H1 (cell line): ENCODE data around the gene VASP. TPM values are rescaled to one million over a fixed set of nuclear protein-coding genes. Genes with fewer than 3 reads are reported as not detected.

Source experiments
- CTCF ChIA-PET: fragments of 300-600 bp; sonication (Branson Sonifier 250); formaldehyde crosslinking; loops from one replicate; lab custom pipeline; 2021; ENCODE audit not compliant: partially characterized antibody; lab: Charles Lee
- POLR2A ChIA-PET: fragments of 300-600 bp; sonication (Branson Sonifier 250); formaldehyde crosslinking; loops from one replicate; lab custom pipeline; 2021; ENCODE audit warnings: inconsistent platforms; ENCODE audit not compliant: partially characterized antibody; lab: Charles Lee
- DNase-seq, 2 experiments: peaks; one replicate each; pipeline versions ENCODE4 v3.0.0 to v3.0.0-alpha.2; 2010 to 2022; ENCODE audit warnings: low spot score in 2 of 2, low read depth in 1 of 2, mixed read lengths in 1 of 2
- FAIRE-seq: peaks from 2 replicates; lab custom pipeline; 2011; peaks lifted over from hg19 to GRCh38; lab: Jason Lieb, UNC
- H2AFZ ChIP-seq: 2 replicates; pipeline ENCODE4 v1.8.1; 2012; ENCODE audit warnings: low read length, inconsistent platforms
- H2AK5ac ChIP-seq: 2 replicates; pipeline ENCODE4 v1.6.1; 2013; ENCODE audit warnings: low read depth, low read length
- H2BK120ac ChIP-seq: replicated peaks from 2 replicates; pipeline ENCODE3; 2013; ENCODE audit warnings: low read depth, low read length, inconsistent platforms
- H2BK12ac ChIP-seq: 2 replicates; pipeline ENCODE4 v1.6.1; 2013; ENCODE audit warnings: low read depth, low read length
- H2BK15ac ChIP-seq: 2 replicates; pipeline ENCODE4 v1.6.1; 2013; ENCODE audit warnings: low read length
- H2BK20ac ChIP-seq: 2 replicates; pipeline ENCODE4 v1.6.1; 2013; ENCODE audit warnings: low read length
- H2BK5ac ChIP-seq: 2 replicates; pipeline ENCODE4 v1.6.1; 2013; ENCODE audit warnings: low read depth, low read length
- H3K14ac ChIP-seq: 2 replicates; pipeline ENCODE4 v1.6.1; 2013; ENCODE audit warnings: inconsistent platforms; ENCODE audit not compliant: insufficient read length
- H3K18ac ChIP-seq: 2 replicates; pipeline ENCODE4 v1.6.1; 2013; ENCODE audit warnings: low read length; ENCODE audit errors: extremely low read depth
- H3K23ac ChIP-seq: 2 replicates; pipeline ENCODE4 v1.6.1; 2013; ENCODE audit warnings: inconsistent platforms; ENCODE audit not compliant: insufficient read length
- H3K23me2 ChIP-seq: 2 replicates; pipeline ENCODE4 v1.6.1; 2013; ENCODE audit warnings: low read depth, low read length
- H3K27ac ChIP-seq: 2 replicates; pipeline ENCODE4 v1.6.1; 2011; ENCODE audit warnings: low read depth, low read length, inconsistent platforms
- H3K27me3 ChIP-seq, 4 experiments: replicated peaks in 1 of 4; 1 replicate in 1 of 4; 2 replicates in 3 of 4; pipeline versions ENCODE4 v1.6.1 to v1.8.1; 2011 to 2013; ENCODE audit warnings: low read length in 3 of 4, mild to moderate bottlenecking in 3 of 4, inconsistent platforms in 2 of 4, mixed read lengths in 2 of 4, moderate library complexity in 1 of 4; ENCODE audit not compliant: control insufficient read depth in 3 of 4, insufficient read depth in 3 of 4; ENCODE audit errors: extremely low read depth in 1 of 4
- H3K36me3 ChIP-seq, 4 experiments: 2 replicates each; pipeline versions ENCODE4 v1.6.1 to v1.8.1; 2011 to 2013; ENCODE audit warnings: mild to moderate bottlenecking in 4 of 4, low read length in 3 of 4, moderate library complexity in 2 of 4, control low read depth in 1 of 4, inconsistent platforms in 1 of 4; ENCODE audit not compliant: insufficient read depth in 4 of 4, control insufficient read depth in 2 of 4
- H3K4ac ChIP-seq: replicated peaks from 2 replicates; pipeline ENCODE3; 2013; ENCODE audit warnings: low read length, low read depth, mixed read lengths, inconsistent platforms; ENCODE audit not compliant: insufficient read length
- H3K4me1 ChIP-seq, 4 experiments: replicated peaks in 1 of 4; 1 replicate in 1 of 4; 2 replicates in 3 of 4; pipeline versions ENCODE4 v1.6.1 to v1.8.1; 2011 to 2013; ENCODE audit warnings: low read length in 3 of 4, inconsistent platforms in 2 of 4, mixed read lengths in 1 of 4; ENCODE audit not compliant: insufficient read depth in 4 of 4, control insufficient read depth in 3 of 4
- H3K4me2 ChIP-seq, 2 experiments: 2 replicates each; pipeline versions ENCODE4 v1.6.1 to v1.8.1; 2011 to 2013; ENCODE audit warnings: low read depth in 2 of 2, low read length in 2 of 2, control low read depth in 1 of 2, inconsistent platforms in 1 of 2, mild to moderate bottlenecking in 1 of 2; ENCODE audit not compliant: insufficient read depth in 1 of 2
- H3K4me3 ChIP-seq, 4 experiments: fragments of 200-600, 300-600 bp in 1 of 4; sonication (generic), shearing (Covaris generic), sonication (Bioruptor Twin) in 1 of 4; 2 replicates each; pipeline versions ENCODE4 v1.5.1 to v1.8.1; 2011 to 2016; ENCODE audit warnings: low read length in 4 of 4, low read depth in 3 of 4, control low read depth in 2 of 4, inconsistent platforms in 2 of 4, mild to moderate bottlenecking in 2 of 4, mixed read lengths in 1 of 4, moderate library complexity in 1 of 4; ENCODE audit not compliant: insufficient read depth in 2 of 4; ENCODE audit errors: extremely low read depth in 1 of 4
- H3K56ac ChIP-seq: replicated peaks from 2 replicates; pipeline ENCODE3; 2013; ENCODE audit warnings: low read depth, mild to moderate bottlenecking, mixed read lengths, low read length, inconsistent platforms; ENCODE audit not compliant: insufficient read length
- H3K79me1 ChIP-seq: 2 replicates; pipeline ENCODE4 v1.6.1; 2013; ENCODE audit warnings: low read depth, low read length, control low read depth
- H3K79me2 ChIP-seq, 2 experiments: 2 replicates each; pipeline versions ENCODE4 v1.6.1 to v1.8.1; 2012 to 2013; ENCODE audit warnings: low read length in 2 of 2, mild to moderate bottlenecking in 2 of 2, inconsistent platforms in 1 of 2; ENCODE audit not compliant: insufficient read depth in 2 of 2, control insufficient read depth in 1 of 2
- H3K9ac ChIP-seq, 4 experiments: replicated peaks in 1 of 4; 1 replicate in 1 of 4; 2 replicates in 3 of 4; pipeline versions ENCODE4 v1.6.1 to v1.8.1; 2011 to 2013; ENCODE audit warnings: low read depth in 3 of 4, low read length in 3 of 4, control low read depth in 2 of 4, mild to moderate bottlenecking in 2 of 4, moderate library complexity in 2 of 4, inconsistent platforms in 1 of 4; ENCODE audit errors: extremely low read depth in 1 of 4
- H3K9me3 ChIP-seq, 2 experiments: 2 replicates each; pipeline versions ENCODE4 v1.6.1 to v1.8.1; 2012 to 2013; ENCODE audit warnings: mild to moderate bottlenecking in 2 of 2, moderate library complexity in 2 of 2, control low read depth in 1 of 2, inconsistent platforms in 1 of 2, low read depth in 1 of 2, low read length in 1 of 2, mixed read lengths in 1 of 2; ENCODE audit not compliant: insufficient read depth in 2 of 2
- H4K20me1 ChIP-seq, 2 experiments: replicated peaks in 1 of 2; 2 replicates each; pipeline versions ENCODE3 to v1.8.1; 2011 to 2013; ENCODE audit warnings: inconsistent platforms in 2 of 2, low read length in 2 of 2, mild to moderate bottlenecking in 1 of 2; ENCODE audit not compliant: insufficient read depth in 2 of 2, control insufficient read depth in 1 of 2
- H4K5ac ChIP-seq: 2 replicates; pipeline ENCODE4 v1.6.1; 2013; ENCODE audit warnings: low read length, low read depth, mixed read lengths, inconsistent platforms; ENCODE audit not compliant: insufficient read length
- H4K8ac ChIP-seq: 2 replicates; pipeline ENCODE4 v1.8.0; 2013; ENCODE audit warnings: mild to moderate bottlenecking, moderate library complexity, low read length, inconsistent platforms; ENCODE audit not compliant: insufficient read depth; ENCODE audit errors: extremely low read depth
- H4K91ac ChIP-seq: replicated peaks from 2 replicates; pipeline ENCODE3; 2013; ENCODE audit warnings: low read length, mixed read lengths, inconsistent platforms; ENCODE audit not compliant: insufficient read length
- BACH1 ChIP-seq: IDR thresholded peaks from 2 replicates; pipeline ENCODE4 v1.6.1; 2012; ENCODE audit warnings: low read length, improper control_type of control experiment
- EZH2 ChIP-seq: fragments of 200-600 bp; sonication (generic); IDR thresholded peaks from 2 replicates; pipeline ENCODE4 v1.7.1; 2012; ENCODE audit warnings: low read depth, mild to moderate bottlenecking, moderate library complexity, low read length, inconsistent platforms; ENCODE audit not compliant: severe bottlenecking
- JUND ChIP-seq: IDR thresholded peaks from 2 replicates; pipeline ENCODE4 v1.6.1; 2011; ENCODE audit warnings: mild to moderate bottlenecking, improper control_type of control experiment, low read length
- KDM4A ChIP-seq: IDR thresholded peaks from one replicate; pipeline ENCODE4 v1.7.1; 2012; ENCODE audit warnings: low read depth, mild to moderate bottlenecking, moderate library complexity, low read length, inconsistent platforms; ENCODE audit not compliant: severe bottlenecking
- PHF8 ChIP-seq: fragments of 200-600 bp; sonication (generic); conservative IDR thresholded peaks from 2 replicates; pipeline ENCODE4 v1.7.1; 2012; ENCODE audit warnings: low read depth, mild to moderate bottlenecking, inconsistent platforms, low read length, moderate library complexity
- RAD21 ChIP-seq, 2 experiments: IDR thresholded peaks in 1 of 2; conservative IDR thresholded peaks in 1 of 2; 2 replicates each; pipeline ENCODE4 v1.6.1; 2011; ENCODE audit warnings: low read depth in 2 of 2, low read length in 2 of 2, improper control_type of control experiment in 1 of 2, inconsistent platforms in 1 of 2, mild to moderate bottlenecking in 1 of 2, moderate library complexity in 1 of 2
- SIRT6 ChIP-seq: IDR thresholded peaks from one replicate; pipeline ENCODE4 v1.7.1; 2012; ENCODE audit warnings: low read length, inconsistent platforms
- SRF ChIP-seq: IDR thresholded peaks from 2 replicates; pipeline ENCODE4 v1.6.1; 2011; ENCODE audit warnings: mild to moderate bottlenecking, low read depth, low read length, moderate library complexity
- SUZ12 ChIP-seq: fragments of 200-600 bp; sonication (generic); IDR thresholded peaks from 2 replicates; pipeline ENCODE4 v1.6.1; 2012; ENCODE audit warnings: mild to moderate bottlenecking, inconsistent platforms, low read length, moderate library complexity, mixed read lengths
- WGBS, 2 experiments: shearing (Covaris generic) in 1 of 2; methylation state at CpG; one replicate each; pipeline versions ENCODE4 v1.1.6 to v1.1.7; 2013 to 2015; ENCODE audit warnings: low lambda C conversion rate in 2 of 2, mixed read lengths in 2 of 2, inconsistent platforms in 1 of 2, low coverage in 1 of 2, missing lambda C conversion rate in 1 of 2; ENCODE audit not compliant: insufficient replicate concordance in 2 of 2, insufficient coverage in 1 of 2, insufficient read length in 1 of 2; ENCODE audit errors: extremely low coverage in 1 of 2, missing lambda C conversion rate in 1 of 2; 5-methylcytosine and 5-hydroxymethylcytosine counted together
- polyA plus RNA-seq, 7 experiments: library from polyadenylated mRNA; depleted of rRNA in 3 of 7; stranded (reverse) in 5 of 7; unstranded in 2 of 7; fragments of >200 nt in 5 of 7; fragments of 200-250 nt in 2 of 7; gene quantifications; 1 replicate in 5 of 7; 2 replicates in 1 of 7; 4 replicates in 1 of 7; pipeline versions ENCODE4 v1.2.1 to v1.2.3, GENCODE V29; 2011 to 2013; ENCODE audit warnings: missing spikeins in 2 of 7, mixed read lengths in 2 of 7
- total RNA-seq: library from RNA; stranded (reverse); fragmentation: NEBNext Ultra II Directional; extraction: Animal tissue kit (Norgen Biotek cat#: 25700); gene quantifications from 2 replicates; pipeline ENCODE4 v1.2.1, GENCODE V29; 2021
- TF ChIP-seq, protein P1 (sequence below): IDR thresholded peaks from 2 replicates; pipeline ENCODE4 v1.6.1; 2012; ENCODE audit warnings: low read length, inconsistent platforms

The VASP gene
- total and polyA plus RNA-seq, 2 of the 8 experiments (the other 6 are each of a cell fraction or from before 2014, with no cell fraction given), result 89.7 to 135 TPM

DNA sequence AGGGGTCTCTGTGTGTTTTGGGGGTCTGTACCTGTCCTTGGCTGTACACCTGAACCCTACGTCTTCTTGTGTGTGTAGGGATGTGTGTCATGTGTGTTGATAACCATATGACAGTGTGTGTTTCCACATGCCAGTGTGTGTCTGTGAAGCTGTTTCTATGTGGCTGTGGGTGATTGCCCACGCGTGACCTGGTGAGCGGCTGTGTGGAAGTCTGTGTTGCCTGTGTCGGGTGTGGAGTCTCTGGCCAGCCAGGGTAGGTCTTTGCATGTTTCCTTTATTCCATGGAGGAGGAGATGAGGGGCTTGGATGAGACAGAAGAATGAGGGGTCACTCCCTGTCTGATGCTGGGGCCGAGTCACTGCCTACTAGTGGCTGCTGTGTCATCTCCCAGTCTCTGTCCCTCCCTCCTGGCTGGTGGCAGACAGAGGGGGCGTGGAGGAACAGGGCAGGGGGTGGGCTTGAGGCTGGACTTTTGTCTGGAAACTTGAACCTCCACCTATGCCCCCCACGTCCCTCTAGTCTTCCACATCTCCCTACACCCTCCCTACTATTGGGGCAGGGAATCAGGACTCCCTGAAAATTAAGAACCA, 42.3 kb upstream of the VASP start:
- Histone ChIP-seq H3K36me3 (no peaks in the 10 kb centered on the region), H3K27me3 (peaks cover 0 to 6% (median 2%) of the 10 kb centered on the region in 4 experiments; a peak in 3 of 7 replicates), H3K4me2 (no peak overlapping the region), H2AFZ (no peak overlapping the region), H2BK120ac (no peak overlapping the region), H3K9me3 (no peaks in the 10 kb centered on the region), H4K8ac (no peak overlapping the region), H2BK20ac (peak overlapping the region; percentile 80; the same call in 1 of the 2 replicates), H2BK15ac (no peak overlapping the region), H3K56ac (no peak overlapping the region), H3K4me3 (no peak overlapping the region), H3K27ac (no peak overlapping the region), H3K79me2 (no peaks in the 10 kb centered on the region), H3K14ac (no peak overlapping the region), H4K20me1 (peaks cover 0 to 3% of the 10 kb centered on the region in 2 experiments), H3K4me1 (peaks cover 0 to 14% (median 4%) of the 10 kb centered on the region in 4 experiments; a peak in 5 of 7 replicates), H4K5ac (no peak overlapping the region), H3K18ac (no peak overlapping the region), H3K9ac (0 out of 7 replicates have a peak overlapping the region, but pooled peaks of 1 of the 4 experiments have one; percentile 5), H2BK5ac (0 out of 2 replicates have a peak overlapping the region, but pooled peaks have one; percentile 44), H3K23ac (no peak overlapping the region), H3K4ac (no peak overlapping the region), H2BK12ac (peak overlapping the region; percentile 86; the same call in 1 of the 2 replicates), H4K91ac (no peak overlapping the region), H3K23me2 (peaks cover 19% of the 10 kb centered on the region; the same call in 1 of the 2 replicates), H3K79me1 (no peaks in the 10 kb centered on the region; the same call in 1 of the 2 replicates), H2AK5ac (peak overlapping the region; percentile 67; the same call in 1 of the 2 replicates)
- FAIRE-seq (no peak), DNase-seq (no peak)
- ChIA-PET POLR2A (interaction anchor here (0.6 to 1.7 kb wide), 3 partner anchors 8 to 21 kb away, joined by 3 to 4 read pairs (median 4); no protein-coding TSS in a partner anchor), CTCF (interaction anchor here (1.0 to 32.9 kb wide), 5 partner anchors 13 to 32 kb away, joined by 3 to 760 read pairs (median 19); partner anchors contain the start of gene ERCC1)
- 78% methylated on average over 8 of the region's 8 CpGs; no CpG with 5 or more reads in 1 of the 2 experiments for WGBS, 2 experiments
- TF ChIP-seq SIRT6, result no peak
- no peak for TF ChIP-seq BACH1
- TF ChIP-seq, protein P1, sequence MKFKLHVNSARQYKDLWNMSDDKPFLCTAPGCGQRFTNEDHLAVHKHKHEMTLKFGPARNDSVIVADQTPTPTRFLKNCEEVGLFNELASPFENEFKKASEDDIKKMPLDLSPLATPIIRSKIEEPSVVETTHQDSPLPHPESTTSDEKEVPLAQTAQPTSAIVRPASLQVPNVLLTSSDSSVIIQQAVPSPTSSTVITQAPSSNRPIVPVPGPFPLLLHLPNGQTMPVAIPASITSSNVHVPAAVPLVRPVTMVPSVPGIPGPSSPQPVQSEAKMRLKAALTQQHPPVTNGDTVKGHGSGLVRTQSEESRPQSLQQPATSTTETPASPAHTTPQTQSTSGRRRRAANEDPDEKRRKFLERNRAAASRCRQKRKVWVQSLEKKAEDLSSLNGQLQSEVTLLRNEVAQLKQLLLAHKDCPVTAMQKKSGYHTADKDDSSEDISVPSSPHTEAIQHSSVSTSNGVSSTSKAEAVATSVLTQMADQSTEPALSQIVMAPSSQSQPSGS, result no peak
- TF ChIP-seq SUZ12, result no peak
- no peak for TF ChIP-seq JUND
- no peak for TF ChIP-seq PHF8
- TF ChIP-seq KDM4A, result no peak
- TF ChIP-seq RAD21 (IDR thresholded peaks at IDR 0.05 in 1 of 2, conservative IDR thresholded peaks at IDR 0.05 in 1 of 2; ENCODE audit: low read depth in 2 of 2, low read length in 2 of 2), result no peak
- no peak for TF ChIP-seq SRF
- TF ChIP-seq EZH2, result no peak
